ENCODE data around the gene THAP6.

THAP6 gene, protein sequence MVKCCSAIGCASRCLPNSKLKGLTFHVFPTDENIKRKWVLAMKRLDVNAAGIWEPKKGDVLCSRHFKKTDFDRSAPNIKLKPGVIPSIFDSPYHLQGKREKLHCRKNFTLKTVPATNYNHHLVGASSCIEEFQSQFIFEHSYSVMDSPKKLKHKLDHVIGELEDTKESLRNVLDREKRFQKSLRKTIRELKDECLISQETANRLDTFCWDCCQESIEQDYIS

DNA sequence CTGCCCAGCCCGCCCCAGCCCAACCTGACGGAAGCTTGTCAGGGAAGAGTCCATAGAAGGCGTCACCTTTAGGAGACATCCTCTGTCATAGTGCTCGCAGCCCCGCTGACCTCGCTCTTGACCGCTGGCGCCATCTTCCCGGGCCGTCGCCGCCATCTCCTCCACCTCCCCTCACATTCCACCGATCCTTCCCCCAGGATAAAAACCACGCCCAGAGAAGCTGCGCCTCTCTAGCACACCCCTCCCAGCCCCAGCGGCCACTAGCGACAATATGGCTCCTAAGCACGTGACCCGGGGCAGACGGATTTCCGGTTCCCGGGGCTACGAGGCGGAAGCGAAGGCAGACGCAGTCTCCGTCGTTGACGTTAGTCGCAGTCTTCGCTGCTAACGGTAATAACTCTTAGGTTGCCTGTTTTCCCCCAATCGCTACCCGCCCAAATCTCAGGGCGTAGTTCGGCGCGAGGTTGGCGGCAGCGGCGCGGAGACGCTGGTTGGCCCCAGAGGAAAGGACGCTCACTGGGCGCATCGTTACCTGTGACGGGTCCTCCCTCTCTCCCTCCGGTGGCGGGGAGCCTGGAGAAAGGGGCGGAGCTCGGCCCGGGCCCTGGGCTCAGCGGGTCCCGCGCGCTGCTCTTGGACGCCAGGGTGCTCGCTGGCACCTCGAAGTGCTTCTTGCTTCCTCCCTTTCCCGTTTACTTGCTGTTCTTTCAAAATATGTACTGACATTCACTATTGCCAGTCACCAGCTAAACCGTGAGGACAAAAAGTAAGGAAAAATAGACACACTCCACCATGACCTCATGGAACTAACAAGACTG lies at the start of gene THAP6, which contains the start of gene RCHY1:
THAP6 (plus strand) TSS at position 343 of the 818 bp plus-strand sequence. CDS start 980 bp downstream, outside the sequence.
RCHY1 (minus strand) TSS at position 273 of the 818 bp plus-strand sequence; CDS start at position 156, 117 bp downstream.
- DNase-seq (ENCODE audit: low spot score), result peak; percentile 80
- TF ChIP-seq, protein P1, sequence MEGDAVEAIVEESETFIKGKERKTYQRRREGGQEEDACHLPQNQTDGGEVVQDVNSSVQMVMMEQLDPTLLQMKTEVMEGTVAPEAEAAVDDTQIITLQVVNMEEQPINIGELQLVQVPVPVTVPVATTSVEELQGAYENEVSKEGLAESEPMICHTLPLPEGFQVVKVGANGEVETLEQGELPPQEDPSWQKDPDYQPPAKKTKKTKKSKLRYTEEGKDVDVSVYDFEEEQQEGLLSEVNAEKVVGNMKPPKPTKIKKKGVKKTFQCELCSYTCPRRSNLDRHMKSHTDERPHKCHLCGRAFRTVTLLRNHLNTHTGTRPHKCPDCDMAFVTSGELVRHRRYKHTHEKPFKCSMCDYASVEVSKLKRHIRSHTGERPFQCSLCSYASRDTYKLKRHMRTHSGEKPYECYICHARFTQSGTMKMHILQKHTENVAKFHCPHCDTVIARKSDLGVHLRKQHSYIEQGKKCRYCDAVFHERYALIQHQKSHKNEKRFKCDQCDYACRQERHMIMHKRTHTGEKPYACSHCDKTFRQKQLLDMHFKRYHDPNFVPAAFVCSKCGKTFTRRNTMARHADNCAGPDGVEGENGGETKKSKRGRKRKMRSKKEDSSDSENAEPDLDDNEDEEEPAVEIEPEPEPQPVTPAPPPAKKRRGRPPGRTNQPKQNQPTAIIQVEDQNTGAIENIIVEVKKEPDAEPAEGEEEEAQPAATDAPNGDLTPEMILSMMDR (IDR thresholded peaks at IDR 0.05; ENCODE audit: extremely low read depth, insufficient read depth, missing control alignments), result no peak
- in situ Hi-C loops (cut with MboI; ENCODE audit: low pct_unique_long_range_greater_than_20kb, low sequenced_read_pairs, unreplicated experiment), result no loop called here

- TF ChIP-seq, protein P1 (IDR thresholded peaks at IDR 0.05; ENCODE audit: extremely low read depth, insufficient read depth, missing control alignments), result no peak
- no peak for DNase-seq (ENCODE audit: low spot score)
- in situ Hi-C loops (cut with MboI; ENCODE audit: low pct_unique_long_range_greater_than_20kb, low sequenced_read_pairs, unreplicated experiment), result no loop called here
Observed at GRCh38 chr4:75469896-75470295, 44.4 kb upstream of the THAP6 start.

DNA sequence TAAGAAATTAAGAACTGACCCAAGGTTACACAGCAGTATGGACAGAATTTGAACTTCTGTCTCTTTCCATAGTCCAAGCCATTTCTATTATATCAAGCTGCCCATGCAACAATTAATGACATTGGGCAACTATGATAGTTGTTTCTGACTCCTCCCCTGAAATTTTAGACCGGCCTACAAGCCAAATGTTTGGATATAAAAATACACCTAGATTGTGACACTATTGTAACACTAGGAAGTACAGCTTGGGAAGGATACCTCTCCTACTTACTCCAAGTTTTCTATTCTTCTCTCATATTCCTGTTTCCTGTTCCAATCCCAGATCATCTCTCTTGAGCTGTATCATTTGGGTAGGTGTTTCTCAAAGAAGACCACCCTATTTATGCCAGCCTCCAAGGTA lies 43.5 kb upstream of the THAP6 start:
- in situ Hi-C loops (cut with MboI; ENCODE audit: low pct_unique_long_range_greater_than_20kb, low sequenced_read_pairs, unreplicated experiment), result no loop called here
- DNase-seq (ENCODE audit: low spot score), result no peak
- TF ChIP-seq, protein P1 (IDR thresholded peaks at IDR 0.05; ENCODE audit: extremely low read depth, insufficient read depth, missing control alignments), result no peak

DNA sequence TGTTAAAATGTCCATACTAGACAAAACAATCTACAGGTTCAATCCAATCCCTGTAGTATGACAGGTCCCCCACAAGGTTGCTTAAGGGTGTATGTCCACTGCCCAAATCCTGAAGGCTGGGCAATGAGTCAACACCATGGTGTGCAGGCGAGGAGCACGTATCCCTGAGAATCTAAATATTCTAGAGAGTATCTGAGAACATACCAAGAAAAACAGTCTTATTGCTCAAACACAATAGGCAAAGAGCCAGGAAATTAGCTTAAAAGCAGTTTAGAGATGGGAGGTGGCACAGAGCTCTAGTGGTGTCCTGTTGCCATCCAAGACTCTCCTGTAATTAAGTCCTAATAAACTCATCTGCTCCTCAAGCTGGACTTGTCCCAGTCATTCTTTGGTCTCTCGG lies 37.1 kb upstream of the THAP6 start:
- in situ Hi-C loops (cut with MboI; ENCODE audit: low pct_unique_long_range_greater_than_20kb, low sequenced_read_pairs, unreplicated experiment), result no loop called here
- DNase-seq (ENCODE audit: low spot score), result no peak
- TF ChIP-seq, protein P1 (IDR thresholded peaks at IDR 0.05; ENCODE audit: extremely low read depth, insufficient read depth, missing control alignments), result no peak

DNA sequence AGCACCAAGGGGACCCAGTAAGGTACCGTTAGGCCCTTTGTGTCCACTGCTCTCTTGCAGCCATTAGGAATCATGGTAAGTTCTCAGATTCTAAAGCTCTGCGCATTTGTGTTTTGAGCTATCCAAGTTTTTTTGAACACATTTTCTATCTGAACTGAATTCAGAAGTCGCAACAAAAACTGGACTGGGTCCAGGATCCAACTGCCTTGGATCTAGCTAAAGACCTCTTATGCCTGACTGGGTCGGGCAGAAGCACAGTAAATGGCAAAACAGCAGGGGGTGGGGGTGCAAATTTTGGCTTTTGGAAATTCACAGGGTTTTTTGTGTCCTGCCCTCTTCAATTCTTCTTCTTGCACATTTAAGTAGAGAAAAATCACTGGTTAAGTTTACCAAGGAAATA lies 30.1 kb upstream of the THAP6 start:
- TF ChIP-seq, protein P1 (IDR thresholded peaks at IDR 0.05; ENCODE audit: extremely low read depth, insufficient read depth, missing control alignments), result no peak
- in situ Hi-C loops (cut with MboI; ENCODE audit: low pct_unique_long_range_greater_than_20kb, low sequenced_read_pairs, unreplicated experiment), result no loop called here
- no peak for DNase-seq (ENCODE audit: low spot score)

DNA sequence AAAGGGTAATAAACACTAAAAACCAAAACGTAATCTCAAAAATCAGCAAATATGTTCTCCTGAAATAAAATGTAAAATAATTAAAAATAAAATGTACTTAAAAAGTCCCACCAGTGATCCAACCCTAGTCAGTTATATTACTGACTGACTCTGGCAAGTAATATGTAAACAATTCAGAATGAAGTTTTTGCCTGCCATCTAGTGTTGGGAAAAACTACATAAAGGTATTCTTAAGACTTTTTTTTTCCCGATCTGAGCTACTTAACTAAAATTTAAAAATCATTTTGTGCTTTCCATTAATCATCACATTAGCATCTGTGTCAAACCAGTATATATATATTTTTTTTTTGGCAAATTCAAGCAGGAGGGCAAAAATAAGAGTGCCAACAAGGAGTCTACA lies 24.1 kb upstream of the THAP6 start:
- TF ChIP-seq, protein P1 (IDR thresholded peaks at IDR 0.05; ENCODE audit: extremely low read depth, insufficient read depth, missing control alignments), result peak; percentile 22
- in situ Hi-C loops (cut with MboI; ENCODE audit: low pct_unique_long_range_greater_than_20kb, low sequenced_read_pairs, unreplicated experiment), result no loop called here
- no peak for DNase-seq (ENCODE audit: low spot score)
